GM12891 (cell line): ENCODE results near the gene CRNN.

ENCODE experiments used
- POLR2A ChIP-seq: IDR thresholded peaks from 2 replicates; pipeline ENCODE4 v1.6.1; 2011; ENCODE audit warnings: low read depth, low read length, control low read depth
- POLR2AphosphoS5 ChIP-seq: IDR thresholded peaks from 2 replicates; pipeline ENCODE4 v1.6.1; 2011; ENCODE audit warnings: low read depth, low read length, control low read depth
- POU2F2 ChIP-seq: IDR thresholded peaks from 2 replicates; pipeline ENCODE4 v1.6.1; 2011; ENCODE audit warnings: low read depth, mild to moderate bottlenecking, control low read depth, low read length, moderate library complexity
- SPI1 ChIP-seq: IDR thresholded peaks from 2 replicates; pipeline ENCODE4 v1.6.1; 2011; ENCODE audit warnings: low read depth, low read length, control low read depth
- TAF1 ChIP-seq: IDR thresholded peaks from 2 replicates; pipeline ENCODE4 v1.6.1; 2011; ENCODE audit warnings: low read depth, low read length, control low read depth

DNA sequence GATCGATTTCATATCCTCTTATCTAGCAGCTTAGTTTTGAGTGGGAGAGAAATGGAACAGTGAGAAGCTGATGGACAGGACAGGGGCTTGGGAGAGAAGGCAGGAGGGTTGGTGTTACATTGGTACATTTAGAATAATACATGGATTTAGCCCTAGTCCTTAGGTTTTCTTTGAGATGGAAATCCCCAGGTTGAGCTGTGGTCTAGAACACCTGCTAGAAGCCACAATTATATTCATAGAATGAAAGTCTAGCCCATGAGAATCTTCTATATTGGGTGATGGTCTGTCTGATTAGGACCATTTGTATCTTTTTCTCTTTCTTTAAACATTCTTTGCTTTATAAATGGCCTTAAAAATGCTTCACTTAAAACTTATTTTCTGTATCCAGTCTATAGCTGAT lies 19.9 kb downstream of the CRNN start:
- TF ChIP-seq POLR2A (no peak), POLR2AphosphoS5 (no peak), TAF1 (no peak), SPI1 (no peak), POU2F2 (no peak)
